Nephron (organoid): ENCODE results near the gene SRSF4.

Experiments
- H3K27ac Mint-ChIP-seq, 3 experiments: 2 replicates each; pipeline ENCODE4 v1.8.0; 2020; ENCODE audit warnings: mixed read lengths in 3 of 3, mild to moderate bottlenecking in 2 of 3, moderate library complexity in 1 of 3
- H3K27me3 Mint-ChIP-seq: 2 replicates; pipeline ENCODE4 v1.8.0; 2021; ENCODE audit warnings: low read depth, mild to moderate bottlenecking, moderate library complexity, mixed read lengths
- H3K36me3 Mint-ChIP-seq: 2 replicates; pipeline ENCODE4 v1.8.0; 2020; ENCODE audit warnings: low read depth, mixed read lengths
- H3K4me1 Mint-ChIP-seq: 2 replicates; pipeline ENCODE4 v1.8.0; 2020; ENCODE audit warnings: mixed read lengths
- H3K4me3 Mint-ChIP-seq, 3 experiments: 2 replicates each; pipeline ENCODE4 v1.8.0; 2020; ENCODE audit warnings: mild to moderate bottlenecking in 3 of 3, mixed read lengths in 3 of 3, moderate library complexity in 2 of 3
- H3K9me3 Mint-ChIP-seq: 2 replicates; pipeline ENCODE4 v1.8.0; 2020; ENCODE audit warnings: mixed read lengths
- TF ChIP-seq, protein P1 (sequence below), 3 experiments: fragments of 200-600 bp; sonication (generic); IDR thresholded peaks; one replicate each; pipeline ENCODE4 v1.5.0; 2021; ENCODE audit warnings: antibody characterized with exemption in 3 of 3; ENCODE audit not compliant: unreplicated experiment in 3 of 3

Gene SRSF4

DNA sequence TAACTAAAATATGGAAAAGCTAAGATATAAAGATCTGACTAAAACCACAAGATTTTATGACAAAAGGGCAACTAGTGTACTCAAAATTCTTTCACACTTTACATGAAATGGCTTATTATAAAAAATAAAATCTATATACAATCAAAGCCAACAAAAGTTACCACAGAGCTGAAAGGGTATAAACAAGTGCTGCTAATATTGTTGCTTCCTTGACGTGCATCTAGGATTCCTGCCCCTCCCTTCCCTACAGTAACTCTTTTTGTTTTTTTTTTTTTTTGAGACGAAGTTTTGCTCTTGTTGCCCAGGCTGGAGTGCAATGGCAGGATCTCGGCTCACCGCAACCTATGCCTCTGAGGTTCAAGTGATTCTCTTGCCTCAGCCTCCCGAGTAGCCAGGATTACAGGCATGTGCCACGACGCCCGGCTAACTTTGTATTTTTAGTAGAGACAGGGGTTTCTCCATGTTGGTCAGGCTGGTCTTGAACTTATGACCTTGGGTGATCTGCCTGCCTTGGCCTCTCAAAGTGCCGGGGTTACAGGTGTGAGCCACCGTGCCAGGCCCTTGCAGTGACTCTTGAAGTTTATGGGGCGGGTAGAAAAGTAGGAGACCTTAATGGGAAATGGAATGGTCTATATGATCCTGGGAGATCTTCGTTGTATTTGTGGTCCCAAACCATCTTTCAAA is 4.5 kb downstream of the SRSF4 start:
- H3K27me3 Mint-ChIP-seq = no peaks in the 10 kb centered on the region
- no peaks in the 10 kb centered on the region for H3K9me3 Mint-ChIP-seq
- peak overlapping the region; percentile 44 to 76 (median 56) for H3K27ac Mint-ChIP-seq
- peaks cover 51% of the 10 kb centered on the region for H3K4me1 Mint-ChIP-seq
- TF ChIP-seq, protein P1, sequence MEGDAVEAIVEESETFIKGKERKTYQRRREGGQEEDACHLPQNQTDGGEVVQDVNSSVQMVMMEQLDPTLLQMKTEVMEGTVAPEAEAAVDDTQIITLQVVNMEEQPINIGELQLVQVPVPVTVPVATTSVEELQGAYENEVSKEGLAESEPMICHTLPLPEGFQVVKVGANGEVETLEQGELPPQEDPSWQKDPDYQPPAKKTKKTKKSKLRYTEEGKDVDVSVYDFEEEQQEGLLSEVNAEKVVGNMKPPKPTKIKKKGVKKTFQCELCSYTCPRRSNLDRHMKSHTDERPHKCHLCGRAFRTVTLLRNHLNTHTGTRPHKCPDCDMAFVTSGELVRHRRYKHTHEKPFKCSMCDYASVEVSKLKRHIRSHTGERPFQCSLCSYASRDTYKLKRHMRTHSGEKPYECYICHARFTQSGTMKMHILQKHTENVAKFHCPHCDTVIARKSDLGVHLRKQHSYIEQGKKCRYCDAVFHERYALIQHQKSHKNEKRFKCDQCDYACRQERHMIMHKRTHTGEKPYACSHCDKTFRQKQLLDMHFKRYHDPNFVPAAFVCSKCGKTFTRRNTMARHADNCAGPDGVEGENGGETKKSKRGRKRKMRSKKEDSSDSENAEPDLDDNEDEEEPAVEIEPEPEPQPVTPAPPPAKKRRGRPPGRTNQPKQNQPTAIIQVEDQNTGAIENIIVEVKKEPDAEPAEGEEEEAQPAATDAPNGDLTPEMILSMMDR (IDR thresholded peaks at IDR 0.05; ENCODE audit: unreplicated experiment in 3 of 3) = no peak
- H3K4me3 Mint-ChIP-seq = peak overlapping the region; percentile 46 to 58 (median 53)
- H3K36me3 Mint-ChIP-seq = peaks cover 53% of the 10 kb centered on the region

DNA sequence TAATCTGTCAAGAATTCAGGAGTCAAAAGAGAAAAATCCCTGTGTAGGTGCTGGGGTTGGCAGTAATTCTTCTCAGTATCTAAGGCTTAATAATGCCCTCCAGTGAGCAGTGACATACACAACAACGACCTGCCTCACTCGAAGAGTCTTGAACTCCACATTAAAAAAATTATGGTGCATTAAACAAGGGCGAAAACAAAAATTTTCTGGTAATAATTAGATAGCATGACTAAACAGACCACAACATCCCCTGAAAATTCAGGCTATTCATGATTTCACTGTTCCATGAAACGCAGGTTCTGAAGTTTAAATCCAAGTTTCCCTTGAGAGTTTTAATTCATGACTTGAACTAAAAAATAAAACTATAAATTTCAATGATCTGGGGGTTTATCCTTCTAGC is 5.1 kb downstream of the SRSF4 start:
- Mint-ChIP-seq H3K4me1 (peaks cover 52% of the 10 kb centered on the region), H3K4me3 (peak overlapping the region; percentile 14 to 51 (median 48)), H3K27me3 (no peaks in the 10 kb centered on the region), H3K27ac (peak overlapping the region; percentile 44 to 76 (median 56)), H3K36me3 (peaks cover 57% of the 10 kb centered on the region), H3K9me3 (no peaks in the 10 kb centered on the region)
- TF ChIP-seq, protein P1 (IDR thresholded peaks at IDR 0.05; ENCODE audit: unreplicated experiment in 3 of 3) = no peak

DNA sequence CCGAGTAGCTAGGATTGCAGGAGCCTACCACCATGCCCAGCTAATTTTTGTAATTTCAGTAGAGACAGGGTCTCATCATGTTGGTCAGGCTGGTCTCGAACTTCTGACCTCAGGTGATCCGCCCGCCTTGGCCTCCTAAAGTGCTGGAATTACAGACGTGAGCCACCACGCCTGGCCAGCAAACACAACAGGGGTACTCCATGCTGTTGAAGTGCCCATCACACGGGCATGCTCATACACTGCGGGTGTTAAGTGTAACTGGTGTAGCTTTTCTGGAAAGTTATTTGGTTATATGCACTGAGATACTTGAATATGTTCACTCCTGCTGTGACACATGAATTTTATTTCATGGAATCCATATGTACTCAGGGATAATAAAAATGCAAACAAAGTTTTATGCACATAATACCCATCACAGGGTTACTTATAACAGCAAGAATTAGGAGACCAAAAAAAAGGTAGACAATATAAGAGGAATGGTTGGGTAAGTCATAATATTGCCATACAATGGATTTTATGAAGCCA is 9.2 kb downstream of the SRSF4 start:
- TF ChIP-seq, protein P1 (IDR thresholded peaks at IDR 0.05; ENCODE audit: unreplicated experiment in 3 of 3) = no peak
- Mint-ChIP-seq H3K27me3 (no peaks in the 10 kb centered on the region), H3K36me3 (peaks cover 49% of the 10 kb centered on the region), H3K4me3 (no peak overlapping the region), H3K27ac (no peak overlapping the region), H3K9me3 (no peaks in the 10 kb centered on the region), H3K4me1 (peaks cover 54% of the 10 kb centered on the region)

DNA sequence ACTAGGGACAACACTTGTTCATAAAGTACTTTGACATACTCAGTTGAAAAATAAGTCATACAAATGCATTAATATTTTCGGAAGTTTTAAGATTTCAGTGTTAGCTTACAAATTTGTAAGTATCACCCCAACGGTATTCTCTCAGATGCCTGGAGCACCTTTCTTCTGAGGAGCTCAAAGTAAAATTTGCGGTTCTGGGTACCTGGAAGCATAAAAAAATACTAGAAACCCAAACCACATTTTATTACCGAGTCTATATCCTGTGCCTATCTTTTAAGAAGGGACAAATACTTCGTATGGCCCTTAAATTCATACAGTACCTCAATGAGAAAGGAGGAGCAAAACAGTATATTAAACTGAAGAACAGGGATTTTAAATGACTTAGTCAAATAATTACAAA is 10.2 kb downstream of the SRSF4 start:
- Mint-ChIP-seq H3K9me3 (no peaks in the 10 kb centered on the region), H3K36me3 (peaks cover 49% of the 10 kb centered on the region), H3K4me3 (no peak overlapping the region), H3K4me1 (peaks cover 45% of the 10 kb centered on the region), H3K27ac (peak overlapping the region; percentile 43 to 69 (median 53)), H3K27me3 (no peaks in the 10 kb centered on the region)
- TF ChIP-seq, protein P1 (IDR thresholded peaks at IDR 0.05; ENCODE audit: unreplicated experiment in 3 of 3) = no peak

DNA sequence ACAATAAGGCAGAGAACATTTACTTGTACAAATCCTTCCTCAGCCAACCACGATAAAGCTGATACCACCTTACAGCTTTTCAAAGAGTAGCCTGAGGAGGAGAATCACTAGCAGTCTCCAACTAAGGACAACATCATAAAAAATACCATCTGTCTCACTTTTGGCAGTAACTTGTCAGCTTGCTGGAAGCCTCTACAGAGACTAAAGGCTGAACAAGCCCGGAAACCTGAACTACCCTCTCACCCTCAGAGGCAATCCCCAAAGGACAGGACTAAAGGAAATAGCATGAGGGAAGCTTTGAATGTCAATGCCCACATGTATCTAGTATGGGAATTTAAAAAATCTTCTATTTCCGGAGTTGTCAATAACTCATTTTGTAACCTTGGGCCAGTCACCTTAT is 10.6 kb downstream of the SRSF4 start:
- H3K9me3 Mint-ChIP-seq = no peaks in the 10 kb centered on the region
- H3K4me3 Mint-ChIP-seq = peak overlapping the region in 2 of 3 experiments; percentile 3 to 14
- H3K27ac Mint-ChIP-seq = peak overlapping the region; percentile 43 to 69 (median 53)
- no peaks in the 10 kb centered on the region for H3K27me3 Mint-ChIP-seq
- peaks cover 49% of the 10 kb centered on the region for H3K36me3 Mint-ChIP-seq
- TF ChIP-seq, protein P1 (IDR thresholded peaks at IDR 0.05; ENCODE audit: unreplicated experiment in 3 of 3) = no peak
- H3K4me1 Mint-ChIP-seq = peaks cover 42% of the 10 kb centered on the region

DNA sequence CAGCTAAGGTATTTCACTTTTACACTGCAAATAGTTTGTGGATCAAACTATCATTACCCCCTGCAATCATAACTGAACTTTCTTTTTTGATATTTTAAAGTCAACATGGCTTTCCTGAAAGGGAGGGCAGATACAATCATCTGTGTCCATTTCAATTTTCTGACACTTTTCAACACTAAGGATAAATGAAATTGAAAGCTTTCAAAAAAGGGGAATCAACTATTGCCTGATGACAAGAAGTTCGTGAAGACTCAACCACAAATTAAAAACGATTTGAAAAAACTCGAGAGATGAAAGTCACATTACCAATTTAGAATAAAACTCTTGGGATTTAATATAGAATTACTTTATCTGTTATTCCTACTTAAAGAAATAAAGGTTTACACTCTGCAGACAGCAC is 11.7 kb downstream of the SRSF4 start:
- peak overlapping the region; percentile 11 to 60 (median 11) for H3K27ac Mint-ChIP-seq
- peaks cover 47% of the 10 kb centered on the region for H3K4me1 Mint-ChIP-seq
- TF ChIP-seq, protein P1 (IDR thresholded peaks at IDR 0.05; ENCODE audit: unreplicated experiment in 3 of 3) = no peak
- H3K9me3 Mint-ChIP-seq = no peaks in the 10 kb centered on the region
- no peaks in the 10 kb centered on the region for H3K27me3 Mint-ChIP-seq
- H3K4me3 Mint-ChIP-seq = no peak overlapping the region
- peaks cover 55% of the 10 kb centered on the region for H3K36me3 Mint-ChIP-seq
